Coronary artery (tissue), 2 donors: Measurements from ENCODE around the gene EVX1.
A peak's percentile ranks its signal among the peaks of the same experiment; 100 is the strongest.

Source experiments
- DNase-seq: peaks from one replicate; pipeline ENCODE4 v3.0.0-alpha.2; 2017; ENCODE audit warnings: low spot score
- H3K27ac ChIP-seq, 2 donors: fragments of 200-600 bp; sonication (generic); one replicate each; pipeline ENCODE4 v1.5.1; 2016 to 2019
- H3K4me3 ChIP-seq: fragments of 200-600 bp; sonication (generic); 2 replicates; pipeline ENCODE4 v1.5.1; 2016; ENCODE audit warnings: mild to moderate bottlenecking, moderate library complexity
- TF ChIP-seq, protein P1 (sequence below): fragments of 200-600 bp; sonication (generic); IDR thresholded peaks from one replicate; pipeline ENCODE4 v1.5.1; 2019; ENCODE audit warnings: antibody characterized with exemption

The EVX1 gene

DNA sequence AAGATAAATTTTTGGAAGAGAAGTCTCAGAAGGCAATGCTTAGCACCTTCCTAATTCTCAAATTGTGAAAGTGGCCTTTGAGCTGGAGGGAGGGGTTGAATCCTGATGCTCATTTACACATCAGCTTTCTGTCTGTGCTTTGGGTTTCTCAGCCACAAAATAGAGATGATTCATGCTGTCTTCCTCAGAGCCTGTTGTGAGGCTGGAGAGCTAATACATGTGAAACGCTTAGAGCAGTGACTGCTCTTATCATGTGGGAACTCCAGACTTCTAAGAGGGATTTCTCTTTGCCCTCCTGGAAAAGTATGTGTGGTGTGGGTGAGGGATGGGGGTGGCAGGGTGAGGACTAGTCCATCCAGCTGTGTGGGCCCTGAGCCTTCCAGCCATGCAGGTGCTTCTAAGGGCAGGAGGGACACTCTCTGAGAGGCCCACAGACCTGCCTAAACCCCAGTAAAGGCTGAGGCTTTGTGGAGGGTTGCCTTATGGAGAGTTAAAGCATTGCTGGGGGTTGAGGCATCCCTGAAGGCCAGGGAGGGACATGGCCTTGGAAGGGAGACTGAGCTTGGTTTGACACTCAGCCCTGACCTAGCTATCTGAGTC, 4.8 kb upstream of the EVX1 start:
- H3K4me3 ChIP-seq = no peak overlapping the region
- H3K27ac ChIP-seq = no peak overlapping the region
- no peak for DNase-seq
- TF ChIP-seq, protein P1, sequence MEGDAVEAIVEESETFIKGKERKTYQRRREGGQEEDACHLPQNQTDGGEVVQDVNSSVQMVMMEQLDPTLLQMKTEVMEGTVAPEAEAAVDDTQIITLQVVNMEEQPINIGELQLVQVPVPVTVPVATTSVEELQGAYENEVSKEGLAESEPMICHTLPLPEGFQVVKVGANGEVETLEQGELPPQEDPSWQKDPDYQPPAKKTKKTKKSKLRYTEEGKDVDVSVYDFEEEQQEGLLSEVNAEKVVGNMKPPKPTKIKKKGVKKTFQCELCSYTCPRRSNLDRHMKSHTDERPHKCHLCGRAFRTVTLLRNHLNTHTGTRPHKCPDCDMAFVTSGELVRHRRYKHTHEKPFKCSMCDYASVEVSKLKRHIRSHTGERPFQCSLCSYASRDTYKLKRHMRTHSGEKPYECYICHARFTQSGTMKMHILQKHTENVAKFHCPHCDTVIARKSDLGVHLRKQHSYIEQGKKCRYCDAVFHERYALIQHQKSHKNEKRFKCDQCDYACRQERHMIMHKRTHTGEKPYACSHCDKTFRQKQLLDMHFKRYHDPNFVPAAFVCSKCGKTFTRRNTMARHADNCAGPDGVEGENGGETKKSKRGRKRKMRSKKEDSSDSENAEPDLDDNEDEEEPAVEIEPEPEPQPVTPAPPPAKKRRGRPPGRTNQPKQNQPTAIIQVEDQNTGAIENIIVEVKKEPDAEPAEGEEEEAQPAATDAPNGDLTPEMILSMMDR = no peak

DNA sequence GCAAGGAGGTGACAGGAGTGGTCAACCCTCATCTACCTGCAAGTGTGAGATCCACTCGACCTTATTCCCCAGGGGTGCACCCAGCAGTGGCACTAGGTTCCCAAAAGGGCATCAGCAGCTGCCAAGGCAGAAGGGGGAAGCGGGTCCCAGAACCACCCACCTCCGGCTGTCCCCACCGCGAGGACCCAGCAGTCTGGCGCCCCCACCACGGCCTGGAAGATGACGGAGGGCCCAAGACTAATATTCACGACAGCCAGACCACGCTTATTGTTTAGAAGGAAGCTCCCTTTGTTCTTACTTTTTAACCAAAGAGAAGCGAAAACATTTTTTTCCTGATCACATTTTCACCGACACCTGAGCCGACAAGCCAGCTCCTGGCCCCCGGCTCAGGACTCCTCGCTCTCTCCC, 3.6 kb upstream of the EVX1 start:
- TF ChIP-seq, protein P1 = no peak
- DNase-seq = no peak
- no peak overlapping the region for H3K27ac ChIP-seq
- H3K4me3 ChIP-seq = peak overlapping the region; percentile 48

DNA sequence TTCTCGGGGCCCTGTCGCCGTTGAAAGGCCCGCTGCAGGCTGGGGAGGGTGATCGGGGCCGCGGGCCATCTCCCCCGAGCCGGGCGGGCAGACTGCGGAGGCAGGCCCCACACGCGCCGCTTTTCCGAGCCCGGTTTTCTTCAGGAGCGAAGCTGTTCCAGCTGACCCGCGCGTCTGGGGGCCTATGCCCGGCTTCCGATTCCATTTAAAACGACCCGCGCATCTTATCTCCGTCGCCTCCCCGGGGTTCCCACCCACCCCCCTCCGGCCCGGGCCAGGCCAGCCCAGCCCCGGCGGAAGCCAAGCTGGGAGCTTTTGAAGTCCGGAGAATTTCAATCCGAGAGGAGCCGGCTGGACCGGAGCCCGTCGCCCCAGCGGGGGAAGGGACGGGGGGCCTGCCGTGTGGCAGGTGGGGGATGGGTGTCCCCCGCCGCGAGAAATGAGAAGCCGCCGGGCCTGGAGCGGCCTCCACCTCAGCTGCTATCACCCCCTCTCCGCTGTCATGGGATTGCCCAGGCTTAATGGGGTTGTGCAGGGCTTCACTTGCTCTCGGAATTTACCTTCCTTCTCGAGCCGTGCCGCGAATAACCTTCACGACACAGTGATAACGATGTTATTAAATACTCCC, 3.1 kb upstream of the EVX1 start:
- H3K27ac ChIP-seq = no peak overlapping the region
- TF ChIP-seq, protein P1 = no peak
- peak overlapping the region; percentile 48 for H3K4me3 ChIP-seq
- DNase-seq = no peak

DNA sequence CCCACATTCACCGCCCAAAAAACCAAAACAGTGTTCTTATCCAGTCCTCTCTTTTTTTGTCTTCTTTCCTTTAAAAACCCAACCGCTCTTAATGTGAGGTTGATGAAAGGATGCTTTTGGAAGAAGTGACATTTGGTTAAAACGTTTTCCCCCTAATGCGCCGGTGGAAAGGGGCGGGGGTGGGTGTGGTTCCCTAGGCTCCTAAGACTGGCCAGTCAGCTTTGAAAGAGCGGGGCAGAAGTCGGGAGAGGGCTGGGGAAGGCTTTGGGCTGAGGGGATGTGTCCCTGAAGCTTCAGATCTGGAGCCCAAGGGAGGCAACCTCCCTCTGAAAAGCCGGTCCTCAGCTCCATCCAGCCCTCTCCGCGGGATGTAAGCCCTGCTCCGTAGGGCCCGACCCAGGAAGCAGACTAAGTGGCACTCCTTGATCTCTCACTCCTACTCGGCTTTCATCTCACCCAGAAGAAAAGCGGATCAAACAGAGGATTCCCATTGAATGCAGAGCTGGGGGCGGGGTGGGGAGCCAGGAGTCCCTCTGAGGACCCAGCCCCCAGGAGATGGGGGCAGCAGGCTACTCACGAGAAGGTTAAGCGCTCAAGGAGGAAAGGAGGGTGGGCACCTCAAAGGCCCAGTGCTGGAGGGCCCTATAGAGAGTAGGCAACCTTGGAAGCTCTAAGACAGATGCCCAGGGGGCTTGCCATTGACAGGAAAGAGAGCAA, 2.4 kb upstream of the EVX1 start:
- TF ChIP-seq, protein P1 = no peak
- peak overlapping the region; percentile 48 for H3K4me3 ChIP-seq
- H3K27ac ChIP-seq = no peak overlapping the region
- DNase-seq = no peak

DNA sequence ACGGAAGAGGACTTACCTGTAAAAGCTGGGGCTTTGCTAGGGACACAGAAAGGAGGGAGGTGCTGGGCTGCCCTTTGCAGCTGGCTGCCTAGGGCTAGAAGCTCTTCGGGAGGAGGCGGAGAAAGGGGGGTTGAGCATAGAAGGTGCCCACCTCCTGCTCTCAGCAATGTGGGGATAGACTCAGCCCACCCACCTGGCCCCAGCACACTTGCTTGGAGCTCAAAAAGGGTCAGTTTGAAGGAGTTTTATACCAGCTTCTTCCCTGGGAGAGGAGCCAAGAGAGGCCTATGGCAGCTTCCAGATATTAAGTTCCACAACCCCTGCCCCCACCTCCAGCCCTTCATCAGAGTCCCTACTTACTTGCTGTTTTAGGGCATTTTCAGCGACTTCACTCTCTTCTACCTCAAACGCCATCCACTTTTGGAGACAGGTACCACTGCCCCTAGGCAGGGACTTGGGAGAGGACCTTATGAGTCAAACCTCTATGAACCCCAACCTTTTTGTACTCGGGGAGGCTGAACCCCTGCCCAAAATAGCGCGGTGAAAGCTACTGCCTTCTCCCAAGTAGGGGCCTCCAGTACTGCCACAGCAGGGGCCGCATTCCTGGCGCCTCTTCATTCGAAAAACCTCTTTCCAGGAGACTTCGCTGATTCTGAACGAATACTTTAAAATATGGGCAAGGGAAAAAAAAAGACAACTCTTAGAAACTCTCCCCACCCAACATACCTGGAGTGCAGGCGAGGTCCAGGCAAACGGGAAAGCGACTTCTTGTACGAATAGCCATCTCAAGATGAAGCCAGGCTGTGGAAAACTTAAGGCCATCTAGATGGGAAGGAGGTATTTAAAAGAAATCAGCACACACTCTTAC, 1.2 kb upstream of the EVX1 start:
- TF ChIP-seq, protein P1 = no peak
- Histone ChIP-seq H3K4me3 (no peak overlapping the region), H3K27ac (no peak overlapping the region)
- DNase-seq = no peak

DNA sequence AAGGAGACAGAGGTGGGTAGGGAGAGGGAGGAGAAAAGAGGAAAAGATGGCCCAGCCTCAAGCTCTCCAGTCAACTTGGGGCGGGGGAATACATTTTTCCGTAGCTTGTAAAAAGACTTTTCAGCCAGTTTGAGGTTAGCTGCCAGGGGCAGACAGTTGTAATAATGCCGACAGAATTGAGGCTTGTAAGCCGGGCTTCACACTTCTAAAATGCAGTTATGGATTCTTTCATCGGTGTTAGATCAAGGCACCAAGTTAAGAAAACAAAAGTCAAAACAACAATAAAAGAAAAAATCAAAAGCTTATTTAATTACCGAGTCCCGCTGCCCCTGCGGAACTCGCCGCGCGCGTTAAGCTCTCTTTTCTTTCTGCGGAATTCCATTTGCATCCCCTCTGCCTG, 448 bp upstream of the EVX1 start:
- TF ChIP-seq, protein P1 = no peak
- H3K27ac ChIP-seq = no peak overlapping the region
- peak overlapping the region; percentile 64 for H3K4me3 ChIP-seq
- no peak for DNase-seq
